Activated CD4-positive, alpha-beta T cell treated with anti-CD3 and anti-CD28 coated beads, Interleukin-2, Interleukin-4, amounts not matched to agents 100 ng/mL and 50 ng/mL, durations not matched to agents 16 hours and 8 hours (primary cell): Measurements from ENCODE around the gene SRP9.
A peak's percentile ranks its signal among the peaks of the same experiment; 100 is the strongest.
"Not testable (repeated sequence)": the region's sequence is repeated elsewhere in the genome, so short reads cannot be mapped to it uniquely, and the experiment has no call there.

Experiments
- DNase-seq: peaks from one replicate; pipeline ENCODE4 v3.0.0-alpha.2; 2020; ENCODE audit warnings: low spot score

The SRP9 gene

DNA sequence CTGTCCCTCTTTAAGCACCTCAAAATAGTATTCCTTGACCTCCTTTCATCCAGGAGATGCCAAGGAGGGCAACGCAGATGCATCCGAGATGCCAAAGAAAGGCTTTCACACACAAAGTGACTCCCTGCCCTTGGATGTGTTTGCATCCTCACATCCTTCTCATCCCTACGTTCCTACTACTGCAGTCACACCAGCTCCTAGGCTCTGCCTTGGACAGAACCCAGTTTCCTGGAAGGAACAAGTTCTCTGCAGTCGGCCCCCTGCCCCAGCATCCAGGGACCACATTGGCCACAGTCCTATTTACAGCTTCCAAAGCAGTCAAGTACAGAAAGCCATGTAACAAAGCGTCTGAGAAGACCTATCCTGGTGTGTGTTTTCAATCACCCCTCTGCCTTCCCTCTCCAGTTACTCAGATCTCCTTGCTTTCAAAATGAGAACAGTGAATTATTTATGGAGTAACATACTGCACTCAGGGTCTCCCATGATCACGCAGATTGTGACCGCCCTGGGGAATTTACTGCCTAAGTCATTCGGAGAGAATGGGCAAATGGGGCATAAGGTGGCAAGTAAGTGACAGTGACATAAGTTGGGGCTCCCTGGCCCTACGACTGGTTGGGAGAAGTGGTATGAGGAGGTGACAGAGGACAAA lies 21.8 kb upstream of the SRP9 start:
- DNase-seq: no peak

DNA sequence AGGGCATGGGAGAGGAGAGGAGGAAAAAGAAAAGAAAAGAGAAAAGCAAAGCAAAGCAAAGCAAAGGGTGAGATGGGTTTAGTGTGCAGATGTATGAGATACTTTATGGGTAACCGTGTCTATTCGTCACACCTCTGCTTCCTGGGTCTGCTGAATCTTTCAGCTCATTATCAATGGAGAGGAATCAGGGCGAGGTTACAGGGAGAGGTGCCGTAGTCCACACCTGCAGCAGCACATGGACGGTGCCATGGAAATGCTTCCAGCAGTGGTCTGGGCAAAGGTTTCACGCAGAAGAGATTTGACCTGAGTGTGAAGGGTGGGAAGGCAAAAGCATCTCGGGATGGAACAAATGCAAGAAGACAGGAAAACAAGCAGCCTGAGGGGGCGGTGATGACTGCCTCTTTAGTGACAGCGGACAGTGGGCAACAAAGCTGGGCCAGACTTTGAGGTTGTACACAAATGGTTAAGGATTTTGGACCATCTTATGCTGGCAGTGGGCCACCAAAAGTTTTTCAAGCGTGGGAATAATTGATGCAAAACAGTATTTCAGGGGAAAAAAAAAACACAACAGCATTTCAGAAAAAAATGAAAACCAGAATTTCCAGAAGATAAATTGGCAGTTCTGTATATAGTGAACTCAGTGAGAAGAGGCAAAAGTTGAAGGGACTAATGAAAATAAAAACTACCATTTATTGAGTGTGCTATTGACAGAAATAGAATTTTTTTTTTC lies 19.5 kb upstream of the SRP9 start:
- DNase-seq: no peak

DNA sequence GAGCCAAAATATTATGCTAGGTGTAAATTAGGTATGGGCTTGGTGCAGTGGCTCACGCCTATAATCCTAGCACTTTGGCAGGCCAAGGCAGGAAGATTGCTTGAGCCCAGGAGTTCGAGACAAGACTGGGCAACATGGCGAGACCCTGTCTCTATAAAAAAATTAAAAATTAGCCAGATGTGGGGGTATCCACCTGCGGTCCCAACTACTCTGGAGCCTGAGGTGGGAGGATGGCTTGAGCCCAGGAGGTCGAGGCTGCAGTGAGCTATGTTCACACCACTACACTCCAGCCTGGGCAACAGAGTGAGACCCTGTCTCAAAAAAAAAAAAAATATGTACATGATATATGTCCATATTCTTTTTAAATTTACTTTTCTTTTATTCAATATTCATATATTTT lies 17.7 kb upstream of the SRP9 start:
- DNase-seq: not testable (repeated sequence)

DNA sequence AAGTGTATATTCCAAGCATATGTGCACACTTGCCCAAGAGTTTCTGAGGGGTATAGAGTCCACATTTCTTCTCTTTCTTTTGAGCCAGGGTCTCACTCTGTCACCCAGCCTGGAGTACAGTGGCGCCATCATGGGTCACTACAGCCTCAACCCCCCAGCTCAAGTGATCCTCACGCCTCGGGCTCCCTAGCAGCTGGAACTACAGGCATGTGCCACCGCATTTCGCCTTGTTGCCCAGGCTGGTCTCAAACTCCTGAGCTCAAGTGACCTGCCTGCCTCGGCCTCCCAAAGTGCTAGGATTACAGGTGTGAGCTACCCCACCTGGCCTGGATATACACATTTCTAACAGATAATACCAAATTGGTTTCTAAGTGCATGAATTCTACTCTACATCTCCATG lies 17.1 kb upstream of the SRP9 start:
- DNase-seq: no peak

DNA sequence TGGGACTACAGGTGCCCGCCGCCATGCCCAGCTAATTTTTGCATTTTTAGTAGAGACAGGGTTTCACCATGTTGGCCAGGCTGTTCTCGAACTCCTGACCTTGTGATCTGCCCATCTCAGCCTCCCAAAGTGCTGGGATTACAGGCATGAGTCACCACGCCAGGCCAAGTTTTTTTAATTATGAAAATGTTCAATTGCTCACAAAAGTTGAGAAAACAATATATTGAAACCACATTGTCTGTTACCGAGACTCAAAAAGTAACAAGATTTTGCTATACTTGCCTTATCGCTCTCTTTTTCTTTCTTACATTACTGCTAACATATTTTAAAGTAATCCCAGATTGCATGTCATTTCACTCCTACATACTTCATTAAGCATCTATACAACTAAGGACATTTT lies 16.2 kb upstream of the SRP9 start:
- DNase-seq: not testable (repeated sequence)

DNA sequence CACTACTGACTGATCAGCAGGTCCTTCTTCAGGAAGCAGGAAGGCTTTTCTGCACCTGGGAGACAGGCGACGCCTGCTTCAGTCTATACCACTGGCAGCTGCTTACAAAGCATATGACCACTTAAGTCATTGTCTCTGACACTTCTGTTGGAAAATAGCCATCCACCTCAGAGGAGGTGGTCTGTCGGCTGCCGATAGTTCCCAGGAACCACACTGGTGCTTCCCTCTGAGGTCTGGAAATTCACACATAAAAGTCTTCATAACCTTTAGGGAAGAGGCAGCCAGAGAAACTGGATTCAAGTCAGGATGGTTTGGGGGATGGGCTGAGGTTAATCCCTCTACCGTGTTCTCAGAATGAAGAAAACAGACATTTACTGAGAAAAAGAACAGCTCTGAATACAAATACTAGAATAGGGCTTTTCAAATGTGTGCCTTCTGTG lies 15.6 kb upstream of the SRP9 start:
- no peak for DNase-seq

DNA sequence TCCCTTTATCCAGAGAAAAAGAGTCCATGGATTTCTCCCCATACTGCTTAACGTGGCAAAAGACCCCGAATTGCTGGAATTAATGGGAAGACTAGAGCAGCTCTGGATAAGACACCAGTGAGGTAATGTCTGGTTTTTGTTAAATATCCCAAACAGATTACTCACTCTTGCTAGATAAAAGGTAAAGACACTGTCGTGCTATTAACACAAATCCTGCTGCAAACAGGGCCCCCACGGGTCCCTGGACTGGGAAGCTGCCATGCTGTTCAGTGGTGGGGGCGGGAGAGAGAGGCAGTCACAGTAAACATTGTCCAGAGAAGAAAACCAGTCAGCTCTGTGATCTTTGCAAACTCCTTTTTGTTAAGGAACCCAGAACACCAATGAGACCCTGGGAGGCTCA lies 15.2 kb upstream of the SRP9 start:
- DNase-seq: no peak

DNA sequence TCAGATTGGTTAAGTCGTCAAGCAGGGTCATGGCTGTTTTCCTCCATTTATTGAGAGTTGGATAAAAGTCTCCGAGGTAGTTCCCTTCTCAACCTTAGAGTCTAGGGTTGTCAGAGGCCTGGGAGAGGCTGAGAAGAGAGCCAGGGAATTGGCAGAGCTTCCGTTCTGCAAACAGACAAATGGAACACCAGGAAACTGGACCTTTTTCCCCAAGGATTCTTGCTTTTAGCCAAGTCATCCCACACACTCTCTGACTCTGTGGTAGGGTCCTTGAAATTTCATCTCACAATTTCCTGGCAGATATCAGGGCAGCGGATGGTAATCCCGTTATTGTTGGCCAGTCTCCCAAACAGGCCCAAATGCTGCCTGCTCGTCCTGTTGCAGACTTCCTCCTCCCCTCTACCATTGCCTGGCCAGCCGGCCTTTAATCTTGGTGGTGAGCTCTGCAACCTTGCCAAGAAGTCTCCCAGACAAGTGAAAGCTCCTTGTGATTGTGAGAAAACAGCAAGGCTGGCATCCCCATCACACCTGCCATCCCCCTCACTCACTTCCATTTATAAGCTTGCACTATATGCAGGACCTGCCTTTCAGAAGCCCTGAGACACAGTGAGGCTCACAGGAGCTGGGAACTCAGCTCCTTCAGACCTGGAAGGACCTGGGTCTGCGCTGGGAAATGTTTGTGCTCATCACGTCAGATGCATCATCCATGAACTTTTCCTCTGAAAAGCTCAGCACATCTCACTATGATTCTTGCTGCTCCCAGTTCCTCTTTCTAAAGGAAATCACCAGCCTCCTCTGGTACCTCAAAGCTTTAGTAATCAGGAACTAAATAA lies 13.7 kb upstream of the SRP9 start:
- no peak for DNase-seq

DNA sequence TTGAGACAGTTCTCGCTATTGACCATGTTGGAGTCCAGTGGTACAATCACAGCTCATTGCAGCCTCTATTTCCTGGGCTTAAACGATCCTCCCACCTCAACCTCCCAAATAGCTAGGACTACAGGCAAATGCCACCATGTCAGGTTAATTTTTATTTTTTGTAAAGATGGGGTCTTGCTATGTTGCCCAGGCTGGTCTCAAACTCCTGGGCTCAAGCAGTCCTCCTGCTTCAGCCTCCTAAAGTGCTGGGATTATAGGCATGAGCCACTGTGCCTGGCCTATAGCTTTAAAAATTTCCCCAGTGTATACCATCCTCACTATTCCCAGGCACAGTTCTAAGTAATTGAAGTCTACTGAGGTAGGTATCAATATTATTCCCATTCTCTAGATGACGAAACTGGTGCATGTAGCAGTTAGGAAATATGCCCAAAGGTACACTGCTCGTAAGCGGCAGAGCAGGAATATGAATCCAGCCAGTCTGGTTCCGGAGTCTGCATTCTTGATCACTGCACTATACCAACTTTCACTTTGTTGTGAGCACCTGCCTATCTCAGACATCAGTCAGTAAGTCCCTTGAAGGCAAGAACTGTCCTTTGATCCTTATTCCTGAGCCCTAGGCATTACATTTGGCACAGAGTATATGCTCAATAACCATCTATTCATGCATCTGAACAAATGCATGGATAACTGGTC lies 11.5 kb upstream of the SRP9 start:
- DNase-seq: no peak

DNA sequence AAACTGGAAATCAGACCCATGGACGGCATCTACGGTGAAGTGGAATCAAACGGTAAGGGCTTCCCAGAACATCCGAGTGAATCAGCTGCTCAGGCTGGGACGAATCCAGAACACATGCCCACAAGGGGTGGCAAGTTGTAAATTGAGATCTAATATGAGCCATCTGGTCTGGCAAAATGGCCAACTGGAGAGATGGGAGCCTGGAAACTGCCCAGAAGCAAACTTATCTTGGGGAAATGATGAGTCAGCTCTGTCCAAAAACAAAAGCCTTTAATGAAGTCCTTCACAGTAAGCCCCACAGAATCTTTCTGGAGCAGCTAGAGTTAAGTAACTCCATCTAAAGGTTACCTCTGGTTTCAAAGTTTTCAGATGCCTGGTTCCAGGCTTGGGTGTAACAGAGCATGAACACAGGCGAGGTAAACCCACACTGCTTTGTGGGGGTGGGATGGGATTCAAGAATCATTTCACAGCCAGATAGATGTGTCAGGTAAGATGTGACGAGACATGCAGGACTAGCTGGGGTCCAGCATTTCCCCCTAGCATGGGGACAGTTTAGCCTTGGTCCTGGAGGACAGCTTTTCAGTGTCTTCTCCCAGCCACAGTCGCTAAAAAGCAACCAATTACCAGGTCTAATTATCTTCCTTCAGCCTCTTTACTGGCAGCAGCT lies 10.5 kb upstream of the SRP9 start:
- no peak for DNase-seq

DNA sequence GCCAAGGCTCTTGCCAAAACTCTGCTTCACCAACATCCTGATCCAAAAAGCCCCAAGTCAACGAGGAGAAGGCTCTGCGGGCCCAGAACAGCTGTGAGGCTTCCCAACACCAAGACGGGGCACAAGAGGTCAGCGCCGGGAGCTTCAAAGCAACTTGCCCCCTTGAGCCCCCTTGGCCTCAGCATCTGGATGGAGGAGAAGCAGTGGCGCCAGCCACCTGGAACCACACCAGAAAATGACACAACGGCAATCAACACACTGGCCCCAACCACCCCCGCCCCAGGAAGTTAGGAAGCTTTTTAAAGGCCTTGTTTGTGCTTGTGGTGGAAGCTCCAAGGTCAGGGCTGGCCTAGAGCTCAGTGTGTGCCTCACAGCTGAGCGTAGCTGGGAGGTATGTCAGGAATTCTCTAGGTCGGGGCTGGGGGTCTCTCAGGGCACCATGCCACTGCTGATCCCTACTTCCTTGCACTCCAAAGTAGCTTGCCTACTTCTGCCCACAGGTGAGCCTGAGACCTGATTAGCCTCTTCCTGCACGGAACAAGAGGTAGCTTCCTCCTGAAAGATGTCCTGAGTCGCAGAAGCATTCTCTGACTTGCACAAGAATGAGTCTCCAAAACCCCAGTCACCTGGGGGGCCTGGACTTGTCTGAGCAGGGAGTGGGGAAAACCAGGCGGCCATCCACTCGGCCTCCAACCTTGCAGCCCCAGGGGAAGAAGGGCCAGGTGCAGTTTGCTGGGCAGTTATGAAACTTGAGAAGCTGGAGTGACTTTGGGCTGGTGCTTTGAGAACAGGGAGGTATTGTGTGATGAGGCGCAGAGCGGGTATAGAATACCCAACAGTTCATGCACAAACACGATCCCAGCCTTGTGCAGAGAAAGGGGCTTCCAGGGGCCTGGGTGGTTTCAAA lies 9.7 kb upstream of the SRP9 start:
- DNase-seq: no peak

DNA sequence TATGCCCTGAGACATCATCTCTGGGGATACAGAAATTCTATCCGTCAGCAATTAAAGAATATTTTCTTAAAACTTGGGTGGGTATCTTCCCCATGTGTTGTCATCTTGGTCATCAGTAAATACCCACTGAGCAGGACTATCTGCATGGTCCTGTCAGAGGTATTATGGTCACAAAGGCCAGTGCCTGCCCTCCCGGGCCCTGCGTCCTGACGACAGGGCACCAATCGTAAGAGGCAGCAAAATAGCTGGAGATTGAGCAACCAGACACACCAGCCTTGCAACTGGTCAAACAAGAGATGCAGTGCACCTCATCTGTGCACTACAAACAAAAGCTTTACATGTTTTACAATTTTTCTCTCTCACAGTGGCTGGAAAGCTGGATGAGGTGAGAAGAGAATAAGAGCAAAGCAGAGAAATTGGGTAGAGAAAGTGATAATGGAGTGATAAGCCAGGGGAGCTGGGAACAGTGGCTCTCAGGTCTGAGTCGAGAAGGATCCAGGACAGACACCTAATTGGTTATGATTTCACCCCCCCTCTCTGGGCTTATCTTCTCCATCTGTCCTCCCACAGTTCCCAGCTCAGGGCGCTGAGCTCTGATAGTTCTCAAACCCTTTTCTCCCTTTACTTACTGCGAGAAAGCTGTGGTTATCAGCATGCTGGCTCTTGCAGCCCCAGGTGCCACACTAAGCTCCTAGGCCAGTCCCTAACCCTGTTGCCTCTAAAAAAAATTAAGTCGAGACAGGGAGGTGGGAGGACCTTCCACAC lies 8.8 kb upstream of the SRP9 start:
- DNase-seq: no peak

DNA sequence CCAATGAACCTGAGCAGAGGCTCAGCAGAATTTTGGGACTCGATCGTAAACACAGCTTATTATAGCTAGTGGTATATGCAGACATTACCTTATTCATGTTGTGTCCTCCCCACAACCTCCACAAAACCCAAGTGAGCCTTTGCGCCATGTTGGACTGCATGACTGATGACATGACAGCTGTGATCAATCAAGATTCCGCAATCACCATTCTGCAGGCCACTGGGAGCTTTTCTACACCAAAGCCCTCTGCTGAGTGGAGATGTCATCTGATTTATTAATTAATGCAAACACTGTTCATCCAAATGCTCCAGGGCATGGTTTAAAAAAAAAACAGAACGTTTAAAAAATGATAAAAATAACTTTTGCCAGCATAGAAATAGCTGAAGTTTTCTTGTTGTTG lies 7.9 kb upstream of the SRP9 start:
- no peak for DNase-seq

DNA sequence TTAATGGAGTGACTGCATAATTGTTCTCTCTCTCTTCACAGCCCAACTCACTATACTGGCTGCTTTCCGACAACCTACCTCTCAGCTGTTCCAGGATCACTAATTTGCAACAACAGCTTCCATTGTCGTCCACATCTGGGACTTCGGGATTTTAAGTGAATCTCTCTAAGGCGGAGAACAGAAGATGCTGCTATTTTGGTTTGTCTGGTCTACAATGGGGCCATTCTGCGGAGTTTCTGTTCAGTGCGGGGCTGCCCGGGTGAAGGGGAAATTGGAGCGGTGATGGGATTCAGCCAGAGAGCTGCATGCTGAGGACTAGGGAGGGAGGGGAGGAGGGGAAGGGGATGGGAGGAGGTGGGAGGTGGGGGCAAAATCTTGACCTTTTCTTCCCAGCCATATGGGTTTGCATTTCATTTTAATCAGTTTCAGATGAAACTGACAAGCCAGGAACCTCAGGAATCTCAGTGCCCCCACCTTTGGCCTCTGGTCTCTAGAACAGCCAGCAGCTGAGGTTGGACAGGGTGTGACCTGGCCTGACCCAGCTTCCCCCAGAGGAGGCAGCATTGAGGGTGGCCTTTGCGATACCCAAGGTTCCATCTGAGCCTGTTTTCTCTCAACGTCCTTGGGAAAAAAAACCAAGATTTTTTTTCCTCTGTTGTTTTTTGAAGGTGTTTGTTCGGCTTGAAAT lies 6.9 kb upstream of the SRP9 start:
- no peak for DNase-seq

DNA sequence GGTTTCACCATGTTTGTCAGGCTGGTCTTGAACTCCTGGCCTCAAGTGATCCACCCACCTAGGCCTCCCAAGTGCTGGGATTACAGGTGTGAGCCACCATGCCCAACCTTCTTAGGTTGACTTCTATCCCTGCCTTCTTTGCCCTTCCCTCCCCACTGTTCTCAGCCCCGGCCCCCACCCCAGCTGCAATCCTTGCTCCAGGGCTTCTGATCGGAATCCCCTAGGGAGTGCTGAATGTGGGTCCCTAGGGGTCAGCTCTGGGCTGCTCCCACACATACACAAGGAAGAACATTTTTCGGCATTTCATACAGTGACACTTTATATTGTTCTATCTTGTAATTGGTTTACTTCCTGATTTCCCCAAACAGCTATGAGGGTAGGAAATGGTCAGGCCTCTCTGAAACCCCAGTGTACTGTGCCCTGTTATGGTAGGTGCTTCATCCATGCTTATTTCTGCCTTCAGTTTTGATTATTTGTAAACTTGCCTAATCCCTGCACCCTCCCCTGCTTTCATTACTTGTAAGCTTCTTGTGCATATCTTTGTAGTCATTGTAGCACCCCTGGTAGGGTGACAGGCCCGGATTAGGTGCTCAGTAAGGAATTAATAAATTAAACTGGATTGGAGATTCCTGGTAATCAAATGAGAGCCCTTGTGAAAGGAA lies 5.8 kb upstream of the SRP9 start:
- no peak for DNase-seq

DNA sequence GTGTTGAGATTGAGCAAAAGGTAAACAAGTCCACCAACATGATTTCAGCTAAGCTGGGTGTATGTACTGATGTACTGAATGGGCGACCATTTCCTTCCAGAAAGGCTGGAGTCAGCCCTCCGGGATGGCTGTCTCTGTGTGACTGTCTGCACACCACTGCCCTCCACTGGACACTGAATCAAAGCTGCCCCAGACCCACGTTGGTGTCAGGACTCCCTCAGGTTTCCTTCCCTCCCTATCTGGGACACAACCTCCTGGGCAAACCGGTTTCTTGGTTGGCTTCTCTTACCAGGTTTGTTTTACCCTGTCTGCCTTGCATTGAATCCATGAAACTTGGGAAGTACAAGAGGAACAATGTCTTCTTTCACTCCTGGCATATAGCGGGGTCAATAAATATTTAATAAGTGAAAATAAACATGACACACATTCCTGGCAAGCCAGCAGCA lies 5.3 kb upstream of the SRP9 start:
- DNase-seq: peak; percentile 34

DNA sequence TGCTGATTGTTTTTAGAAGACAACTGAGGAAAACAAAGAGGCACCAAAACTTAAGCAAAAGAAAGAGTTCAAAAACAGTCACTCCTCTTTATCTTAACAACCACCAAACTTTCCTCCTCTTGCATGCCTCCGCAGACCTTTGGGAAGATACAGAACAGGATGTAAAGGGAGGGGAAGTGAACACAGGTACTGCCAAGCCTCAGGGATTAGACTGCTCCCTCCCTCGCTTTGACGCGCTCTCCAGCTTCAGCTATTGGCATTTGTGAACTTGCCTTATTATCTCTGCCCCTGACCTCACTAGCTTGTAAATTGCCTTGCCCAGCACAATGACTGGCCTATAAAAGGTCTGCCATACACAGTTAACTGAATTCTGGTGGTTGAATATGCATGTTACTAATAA lies 4.8 kb upstream of the SRP9 start:
- DNase-seq: no peak

DNA sequence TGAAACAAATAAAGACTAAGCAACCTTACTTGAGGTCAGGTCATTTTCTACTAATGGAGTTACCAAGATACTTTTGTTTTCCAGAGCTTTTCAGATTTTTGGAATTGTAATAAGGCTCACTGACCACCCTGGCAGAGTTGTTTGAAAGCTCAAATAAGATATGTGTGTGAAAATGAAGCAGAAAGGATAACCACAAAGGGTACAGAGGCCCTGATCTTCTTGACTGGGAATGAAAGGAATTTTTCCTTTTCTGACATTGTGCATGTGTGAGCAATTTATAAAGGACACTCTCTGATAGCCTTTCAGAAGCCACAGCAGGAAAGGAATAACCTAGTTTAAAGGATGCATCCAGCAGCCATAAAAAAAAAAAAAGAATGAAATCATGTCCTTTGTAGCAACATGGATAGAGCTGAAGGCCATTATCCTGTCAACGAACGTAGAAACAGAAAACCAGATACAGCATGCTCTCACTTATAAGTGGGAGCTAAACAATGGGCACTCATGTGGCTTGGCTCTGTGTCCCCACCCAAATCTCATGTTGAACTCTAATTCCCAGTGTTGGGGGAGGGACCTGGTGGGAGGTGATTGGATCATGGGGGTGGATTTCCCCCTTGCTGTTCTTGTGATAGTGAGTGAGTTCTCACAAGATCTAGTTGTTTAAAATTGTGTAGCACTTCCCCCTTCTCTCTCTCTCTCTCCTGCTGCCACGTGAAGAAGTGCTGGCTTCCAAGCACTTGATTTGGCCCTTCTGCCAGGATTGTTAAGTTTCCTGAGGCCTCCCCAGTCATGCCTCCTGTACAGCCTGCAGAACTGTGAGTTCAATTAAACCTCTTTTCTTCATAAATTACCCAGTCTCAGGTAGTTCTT lies 3.1 kb upstream of the SRP9 start:
- DNase-seq: no peak
